Vagina (tissue), 2 donors: ENCODE measurements around the gene CDH3. TPM values are rescaled to one million over a fixed set of nuclear protein-coding genes. Genes with fewer than 3 reads are reported as not detected.
A peak's percentile ranks its signal among the peaks of the same experiment; 100 is the strongest.

Experiments used
- DNase-seq, 2 donors: peaks; one replicate each; pipeline ENCODE4 v3.0.0-alpha.2; 2017; ENCODE audit errors: extremely low spot score in 2 of 2
- H3K27ac ChIP-seq: fragments of 200-600 bp; sonication (generic); one replicate; pipeline ENCODE4 v1.5.1; 2019
- H3K27me3 ChIP-seq: fragments of 200-600 bp; sonication (generic); one replicate; pipeline ENCODE4 v1.5.1; 2019
- H3K36me3 ChIP-seq, 2 donors: fragments of 200-600 bp; sonication (generic); one replicate each; pipeline ENCODE4 v1.5.1; 2017 to 2019
- H3K4me1 ChIP-seq: fragments of 200-600 bp; sonication (generic); one replicate; pipeline ENCODE4 v1.5.1; 2019
- H3K4me3 ChIP-seq, 2 donors: fragments of 200-600 bp; sonication (generic); 1 replicate in 1 of 2; 2 replicates in 1 of 2; pipeline ENCODE4 v1.5.1; 2016 to 2019
- H3K9me3 ChIP-seq: fragments of 200-600 bp; sonication (generic); one replicate; pipeline ENCODE4 v1.5.1; 2019
- POLR2A ChIP-seq, 2 donors: fragments of 450-650 bp; IDR thresholded peaks; one replicate each; pipeline ENCODE4 v1.6.1; 2017; ENCODE audit warnings: antibody characterized with exemption in 2 of 2, mild to moderate bottlenecking in 2 of 2, moderate library complexity in 2 of 2
- POLR2AphosphoS5 ChIP-seq, 2 donors: sonication (generic); formaldehyde crosslinking; IDR thresholded peaks; one replicate each; pipeline ENCODE4 v1.9.0; 2017; ENCODE audit warnings: antibody characterized with exemption in 2 of 2, mild to moderate bottlenecking in 2 of 2, low read depth in 1 of 2; ENCODE audit not compliant: insufficient read depth in 1 of 2
- intact Hi-C: fragments of 100-400 bp; cut with DNase I; formaldehyde crosslinking; loops from one replicate; pipeline ENCODE4 v1.15.1; 2023
- total RNA-seq: library from RNA; depleted of rRNA; stranded (reverse); fragments of >200 nt; gene quantifications from one replicate; pipeline ENCODE4 v1.2.3, GENCODE V29; 2016
- TF ChIP-seq, protein P1 (sequence below), 3 experiments: fragments of 450-650 bp in 2 of 3; fragments of 200-600 bp in 1 of 3; sonication (generic) in 1 of 3; IDR thresholded peaks; one replicate each; pipeline ENCODE4 v1.5.1; 2017 to 2019; ENCODE audit warnings: antibody characterized with exemption in 3 of 3, mild to moderate bottlenecking in 2 of 3, moderate library complexity in 2 of 3

CDH3 gene
- total RNA-seq, 1 donor from 2014 or later: 35.4 TPM

DNA sequence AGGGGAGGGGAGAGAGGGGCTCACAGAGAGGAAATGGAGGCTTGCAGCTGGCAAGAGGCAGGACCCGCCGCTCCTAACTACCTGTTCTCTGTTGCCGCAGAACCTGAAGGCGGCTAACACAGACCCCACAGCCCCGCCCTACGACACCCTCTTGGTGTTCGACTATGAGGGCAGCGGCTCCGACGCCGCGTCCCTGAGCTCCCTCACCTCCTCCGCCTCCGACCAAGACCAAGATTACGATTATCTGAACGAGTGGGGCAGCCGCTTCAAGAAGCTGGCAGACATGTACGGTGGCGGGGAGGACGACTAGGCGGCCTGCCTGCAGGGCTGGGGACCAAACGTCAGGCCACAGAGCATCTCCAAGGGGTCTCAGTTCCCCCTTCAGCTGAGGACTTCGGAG, 53.0 kb downstream of the CDH3 start:
- no peaks in the 10 kb centered on the region for H3K9me3 ChIP-seq
- intact Hi-C loops: loop anchor here (10.0 kb wide), 1 partner anchor 123 kb away; no protein-coding TSS in a partner anchor
- no peak for DNase-seq
- H3K4me3 ChIP-seq: no peak overlapping the region
- no peaks in the 10 kb centered on the region for H3K4me1 ChIP-seq
- no peaks in the 10 kb centered on the region for H3K36me3 ChIP-seq
- TF ChIP-seq, protein P1, sequence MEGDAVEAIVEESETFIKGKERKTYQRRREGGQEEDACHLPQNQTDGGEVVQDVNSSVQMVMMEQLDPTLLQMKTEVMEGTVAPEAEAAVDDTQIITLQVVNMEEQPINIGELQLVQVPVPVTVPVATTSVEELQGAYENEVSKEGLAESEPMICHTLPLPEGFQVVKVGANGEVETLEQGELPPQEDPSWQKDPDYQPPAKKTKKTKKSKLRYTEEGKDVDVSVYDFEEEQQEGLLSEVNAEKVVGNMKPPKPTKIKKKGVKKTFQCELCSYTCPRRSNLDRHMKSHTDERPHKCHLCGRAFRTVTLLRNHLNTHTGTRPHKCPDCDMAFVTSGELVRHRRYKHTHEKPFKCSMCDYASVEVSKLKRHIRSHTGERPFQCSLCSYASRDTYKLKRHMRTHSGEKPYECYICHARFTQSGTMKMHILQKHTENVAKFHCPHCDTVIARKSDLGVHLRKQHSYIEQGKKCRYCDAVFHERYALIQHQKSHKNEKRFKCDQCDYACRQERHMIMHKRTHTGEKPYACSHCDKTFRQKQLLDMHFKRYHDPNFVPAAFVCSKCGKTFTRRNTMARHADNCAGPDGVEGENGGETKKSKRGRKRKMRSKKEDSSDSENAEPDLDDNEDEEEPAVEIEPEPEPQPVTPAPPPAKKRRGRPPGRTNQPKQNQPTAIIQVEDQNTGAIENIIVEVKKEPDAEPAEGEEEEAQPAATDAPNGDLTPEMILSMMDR (IDR thresholded peaks at IDR 0.05): no peak
- no peak for TF ChIP-seq POLR2AphosphoS5 (IDR thresholded peaks at IDR 0.05; ENCODE audit: insufficient read depth in 1 of 2, low read depth in 1 of 2)
- H3K27me3 ChIP-seq: no peaks in the 10 kb centered on the region
- H3K27ac ChIP-seq: no peak overlapping the region

DNA sequence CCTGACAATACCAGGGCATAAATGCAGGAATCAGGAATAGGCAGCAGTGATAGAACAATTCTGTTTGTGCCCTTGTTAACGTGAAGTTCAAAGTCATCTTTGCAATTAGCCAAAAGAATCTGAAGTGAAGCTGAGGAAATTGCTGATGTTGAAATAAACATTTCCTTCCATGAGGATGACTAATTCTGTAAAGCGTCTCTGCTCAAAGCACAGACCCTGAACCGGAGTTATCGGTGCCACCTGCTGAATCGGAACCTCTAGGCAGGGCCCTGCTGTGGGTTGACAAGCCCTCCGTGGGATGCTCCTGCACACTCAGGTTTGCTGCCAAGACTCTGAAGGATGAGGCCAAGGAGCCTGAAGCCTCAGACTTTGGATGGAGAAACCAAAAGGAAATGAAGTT, 55.0 kb downstream of the CDH3 start:
- DNase-seq: no peak
- TF ChIP-seq POLR2AphosphoS5 (IDR thresholded peaks at IDR 0.05; ENCODE audit: insufficient read depth in 1 of 2, low read depth in 1 of 2): no peak
- TF ChIP-seq, protein P1 (IDR thresholded peaks at IDR 0.05): no peak
- no peak for TF ChIP-seq POLR2A (IDR thresholded peaks at IDR 0.05)
- H3K4me3 ChIP-seq: no peak overlapping the region
- intact Hi-C loops: no loop called here
- H3K27me3 ChIP-seq: no peaks in the 10 kb centered on the region
- H3K27ac ChIP-seq: no peak overlapping the region
- no peaks in the 10 kb centered on the region for H3K36me3 ChIP-seq
- no peaks in the 10 kb centered on the region for H3K4me1 ChIP-seq
- no peaks in the 10 kb centered on the region for H3K9me3 ChIP-seq

DNA sequence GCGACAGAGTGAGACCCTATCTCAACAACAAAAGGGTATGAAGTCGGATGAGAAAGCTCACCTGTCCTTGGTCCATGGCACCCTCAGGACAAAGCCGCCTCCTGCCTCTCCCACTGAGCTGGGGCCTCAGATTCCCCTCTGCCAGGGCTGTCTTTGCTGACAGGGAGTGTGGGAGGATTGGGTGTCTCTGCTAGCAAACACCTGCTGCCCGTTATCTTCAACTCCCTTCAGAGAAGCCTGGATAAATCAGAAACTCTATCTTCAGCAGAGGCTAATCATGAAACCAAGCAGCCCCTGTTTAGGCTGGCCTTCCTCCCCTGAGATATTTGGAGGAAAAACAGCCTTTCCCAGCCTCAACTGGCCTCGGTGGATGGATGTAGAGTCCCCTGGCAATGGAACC, 55.7 kb downstream of the CDH3 start:
- Histone ChIP-seq H3K4me3 (no peak overlapping the region), H3K27ac (no peak overlapping the region), H3K9me3 (no peaks in the 10 kb centered on the region), H3K4me1 (no peaks in the 10 kb centered on the region), H3K36me3 (no peaks in the 10 kb centered on the region), H3K27me3 (no peaks in the 10 kb centered on the region)
- TF ChIP-seq, protein P1 (IDR thresholded peaks at IDR 0.05): no peak
- TF ChIP-seq POLR2A (IDR thresholded peaks at IDR 0.05): no peak
- intact Hi-C loops: no loop called here
- DNase-seq: no peak

DNA sequence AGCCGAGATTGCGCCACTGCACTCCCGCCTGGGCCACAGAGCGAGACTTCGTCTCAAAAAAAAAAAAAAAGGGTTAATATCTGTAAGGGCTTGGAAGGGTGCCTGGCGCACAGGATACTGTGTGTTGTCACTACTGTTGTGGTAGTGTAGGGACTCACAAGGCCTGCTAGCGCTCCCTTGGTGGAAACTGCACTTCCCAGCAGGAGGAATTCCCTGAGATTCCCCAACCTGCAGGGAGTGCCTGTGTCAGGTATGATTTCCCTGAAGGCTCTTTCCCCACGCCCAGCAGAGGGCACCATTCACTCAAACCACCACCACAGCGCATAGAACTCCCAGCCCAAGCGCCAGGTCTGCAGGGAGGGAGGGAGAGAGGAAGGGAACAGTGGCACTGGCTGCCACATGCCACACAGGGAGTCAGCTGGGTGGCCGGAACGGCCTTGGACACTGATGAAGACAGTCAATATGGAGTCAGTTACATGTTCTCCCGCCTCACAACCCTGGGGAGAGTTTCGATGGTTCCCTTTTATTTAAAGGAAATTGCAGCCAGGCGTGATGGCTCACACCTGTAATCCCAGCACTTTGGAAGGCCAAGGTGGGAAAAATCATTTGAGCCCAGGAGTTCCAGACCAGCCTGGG, 59.2 kb downstream of the CDH3 start:
- intact Hi-C loops: no loop called here

More for the DNA sequence above, 59.2 kb downstream of the CDH3 start:
- H3K27me3 ChIP-seq: no peaks in the 10 kb centered on the region
- no peaks in the 10 kb centered on the region for H3K9me3 ChIP-seq
- H3K4me1 ChIP-seq: peaks cover 5% of the 10 kb centered on the region
- no peak for TF ChIP-seq POLR2A (IDR thresholded peaks at IDR 0.05)
- TF ChIP-seq, protein P1 (IDR thresholded peaks at IDR 0.05): peak; percentile 41 to 55 (median 42)
- peak in 1 of 2 donors; percentile 33 for TF ChIP-seq POLR2AphosphoS5 (IDR thresholded peaks at IDR 0.05; ENCODE audit: insufficient read depth in 1 of 2, low read depth in 1 of 2)
- no peak overlapping the region for H3K27ac ChIP-seq
- H3K4me3 ChIP-seq: no peak overlapping the region
- no peaks in the 10 kb centered on the region for H3K36me3 ChIP-seq
- DNase-seq: no peak
